GM19238 (cell line): ENCODE results near the gene AIG1.
"Not testable (repeated sequence)": the region's sequence is repeated elsewhere in the genome, so short reads cannot be mapped to it uniquely, and the experiment has no call there.

Experiments used
- DNase-seq: peaks from one replicate; pipeline ENCODE4 v3.0.0; 2011; ENCODE audit warnings: low spot score; ENCODE audit not compliant: insufficient read length

The AIG1 gene

GRCh38 chr6:143262859-143263258, 202.2 kb downstream of the AIG1 start:
- DNase-seq = no peak

DNA sequence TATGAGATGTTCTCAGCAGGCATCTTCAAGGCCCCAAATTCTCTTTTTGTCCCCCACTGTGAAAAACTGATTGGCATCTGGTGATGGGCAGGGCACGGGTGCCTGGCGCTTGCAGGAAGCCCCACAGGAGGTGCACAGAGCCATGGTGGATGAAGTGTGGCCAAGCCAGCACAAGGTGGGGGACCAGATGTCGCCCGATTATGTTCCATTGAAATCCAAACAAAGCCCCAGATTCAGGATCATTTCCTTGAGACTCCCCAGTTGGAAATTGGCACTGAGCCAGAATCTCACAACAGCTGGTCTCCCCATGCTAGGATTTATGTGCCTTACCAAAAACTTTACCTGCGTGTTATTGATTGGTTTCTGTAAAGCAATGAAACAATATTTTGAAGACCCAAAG, 203.7 kb downstream of the AIG1 start:
- DNase-seq = no peak

- no peak for DNase-seq
These were observed 204.5 kb downstream of the AIG1 start for GRCh38 chr6:143264986-143265764.

DNA sequence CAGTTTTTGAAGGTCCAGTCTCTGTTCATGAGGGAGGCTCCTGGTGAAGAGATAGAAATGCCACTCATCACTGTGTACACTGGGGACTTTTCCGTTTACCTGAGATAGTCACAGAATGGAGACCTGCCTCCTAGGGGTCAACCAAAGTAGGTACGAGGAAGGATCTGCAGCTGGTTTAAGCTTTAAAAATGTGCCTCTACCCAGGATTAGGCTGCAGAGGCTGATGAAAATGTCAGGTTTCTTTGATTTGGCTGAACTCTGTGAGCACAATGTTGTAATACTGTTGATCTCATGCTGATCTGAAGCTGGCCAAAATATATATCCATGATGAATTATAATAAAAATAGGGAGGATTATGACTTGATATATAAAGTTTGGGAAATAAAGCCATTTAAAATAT, 207.1 kb downstream of the AIG1 start:
- DNase-seq = no peak

GRCh38 chr6:143268439-143268838, 207.8 kb downstream of the AIG1 start:
- no peak for DNase-seq

GRCh38 chr6:143270026-143270425, 209.3 kb downstream of the AIG1 start:
- no peak for DNase-seq

DNA sequence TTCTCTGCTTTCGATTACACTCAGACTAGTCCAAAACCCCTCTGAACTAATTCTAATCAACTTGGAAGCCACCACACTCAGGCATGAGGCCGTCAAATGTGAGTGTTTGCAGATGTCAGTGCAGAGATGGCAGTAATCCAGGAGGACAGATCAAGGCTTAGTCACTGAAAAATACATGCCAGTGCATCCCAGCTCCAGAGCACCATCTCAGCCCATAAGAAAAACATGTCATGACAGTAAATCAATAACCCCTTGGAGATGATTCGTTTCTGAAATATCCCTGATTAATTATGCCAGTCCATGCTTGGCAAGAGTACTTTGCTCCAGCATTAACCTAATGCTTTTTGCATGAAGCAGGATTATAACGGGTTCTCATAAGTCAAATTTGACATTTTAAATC, 210.3 kb downstream of the AIG1 start:
- no peak for DNase-seq

DNA sequence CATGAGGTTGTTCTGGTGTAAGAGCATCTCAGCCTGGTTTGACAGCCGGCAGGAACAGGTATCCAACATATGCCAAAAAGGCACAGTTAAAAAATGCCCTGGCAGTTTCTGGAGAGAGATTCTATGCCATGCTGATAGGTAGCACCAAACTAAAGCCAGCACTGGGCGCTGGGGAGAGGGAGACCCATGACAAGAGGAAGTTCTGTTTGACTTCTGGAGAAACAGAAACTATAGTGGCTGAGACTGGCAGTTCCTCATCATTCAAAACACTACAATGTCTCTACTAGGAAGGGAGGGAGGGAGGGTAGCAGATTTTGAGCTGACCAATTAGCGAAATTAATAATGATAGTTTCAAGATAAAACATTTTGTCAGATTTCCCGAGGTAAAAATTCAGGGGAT, 215.7 kb downstream of the AIG1 start:
- DNase-seq = peak; percentile 30

GRCh38 chr6:143279385-143279784, 218.7 kb downstream of the AIG1 start:
- DNase-seq = no peak

DNA sequence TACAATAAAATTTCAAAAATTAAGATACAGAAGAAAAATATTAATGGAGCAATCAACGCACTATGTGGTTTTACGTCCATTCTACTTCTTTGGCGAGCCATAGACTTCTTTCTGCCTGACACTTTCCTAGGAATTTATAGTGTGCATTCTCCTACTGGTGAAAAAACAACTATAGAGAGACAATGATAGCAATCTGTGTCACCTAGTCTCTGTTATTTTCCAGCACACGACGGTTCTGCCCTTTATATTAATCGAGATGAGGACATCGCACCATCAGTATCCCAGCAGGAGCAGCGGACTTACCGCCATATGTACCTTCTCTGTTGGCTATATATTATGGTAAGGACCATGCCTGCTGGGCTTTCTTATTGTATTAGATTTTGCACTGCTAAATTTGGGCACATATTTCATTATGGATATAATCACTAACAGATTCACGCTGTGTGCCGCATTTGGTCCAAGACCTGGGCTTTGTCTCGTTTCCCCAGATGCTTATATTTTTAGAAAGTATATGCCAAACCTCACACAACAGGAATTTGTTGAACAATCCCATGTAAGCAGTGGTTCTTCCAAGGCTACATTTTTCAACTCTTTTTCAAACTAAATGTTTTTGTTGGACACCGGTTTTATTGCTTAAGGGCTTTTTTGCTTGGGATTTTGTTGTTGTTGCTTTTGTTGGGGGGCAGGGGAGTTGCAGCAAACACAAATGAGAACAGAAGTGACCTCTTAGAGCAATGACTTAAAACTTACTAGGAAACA, 223.4 kb downstream of the AIG1 start:
- DNase-seq = no peak

DNA sequence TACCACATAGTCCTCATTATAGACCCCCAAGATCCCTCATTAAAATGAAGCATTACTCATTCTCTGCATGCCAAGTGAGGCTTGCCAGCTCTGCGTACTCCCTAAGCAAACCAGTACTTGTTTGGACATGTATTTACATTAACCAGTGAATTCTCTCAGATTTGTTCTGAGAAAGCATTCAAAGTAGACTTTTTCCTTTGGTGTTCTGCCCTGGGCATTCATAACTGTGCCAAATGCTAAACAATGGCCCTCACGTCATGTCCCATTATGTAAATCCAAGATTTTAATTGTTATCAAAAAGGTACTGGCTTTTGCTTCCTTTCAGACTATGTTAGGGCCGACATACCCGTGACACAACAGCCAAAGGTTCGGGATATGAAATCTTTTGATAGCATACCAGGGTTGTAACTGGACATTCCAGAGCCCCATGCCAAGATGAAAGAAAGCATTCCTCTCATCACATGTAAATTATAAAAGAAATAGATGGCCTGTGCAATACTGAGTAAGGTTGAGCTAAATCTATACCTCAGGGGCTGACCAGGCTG, 225.6 kb downstream of the AIG1 start:
- DNase-seq = no peak

DNA sequence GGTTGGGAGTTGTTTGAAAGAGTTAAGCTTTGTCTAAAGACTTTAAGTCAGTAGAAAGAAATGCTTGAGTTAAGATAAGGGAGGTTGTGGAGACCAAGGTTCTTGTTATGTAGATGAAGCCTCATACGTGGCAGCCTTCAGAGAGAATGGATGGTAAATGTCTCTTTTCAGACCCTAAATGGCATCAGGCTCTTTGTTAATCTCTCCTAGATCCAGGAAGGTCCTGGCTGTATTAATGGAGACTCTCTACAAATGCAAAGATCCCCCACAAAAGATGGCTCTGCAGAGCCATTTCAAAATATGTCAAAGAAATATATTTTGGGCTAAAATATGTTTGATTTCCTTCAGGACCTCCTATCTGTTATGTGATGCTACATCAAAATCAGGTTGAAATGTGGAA, 228.2 kb downstream of the AIG1 start:
- DNase-seq = no peak

DNA sequence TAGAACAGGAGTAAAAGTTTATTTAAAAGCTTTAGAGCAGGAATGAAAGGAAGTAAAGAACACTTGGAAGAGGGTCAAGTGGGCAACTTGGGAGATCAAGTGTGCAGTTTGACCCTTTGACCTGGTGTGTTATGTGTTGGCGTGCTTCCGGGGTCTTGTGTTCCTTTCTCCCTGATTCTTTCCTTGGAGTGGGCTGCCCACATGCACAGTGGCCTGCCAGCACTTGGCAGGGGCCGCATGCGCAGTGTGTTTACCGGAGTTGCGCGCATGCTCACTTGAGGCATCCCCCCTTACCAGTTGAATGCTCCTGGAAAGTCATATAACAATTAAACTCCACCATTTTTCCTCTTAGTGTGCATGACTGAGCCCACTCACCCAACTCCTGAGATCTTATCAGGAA, 229.5 kb downstream of the AIG1 start:
- DNase-seq = no peak

DNA sequence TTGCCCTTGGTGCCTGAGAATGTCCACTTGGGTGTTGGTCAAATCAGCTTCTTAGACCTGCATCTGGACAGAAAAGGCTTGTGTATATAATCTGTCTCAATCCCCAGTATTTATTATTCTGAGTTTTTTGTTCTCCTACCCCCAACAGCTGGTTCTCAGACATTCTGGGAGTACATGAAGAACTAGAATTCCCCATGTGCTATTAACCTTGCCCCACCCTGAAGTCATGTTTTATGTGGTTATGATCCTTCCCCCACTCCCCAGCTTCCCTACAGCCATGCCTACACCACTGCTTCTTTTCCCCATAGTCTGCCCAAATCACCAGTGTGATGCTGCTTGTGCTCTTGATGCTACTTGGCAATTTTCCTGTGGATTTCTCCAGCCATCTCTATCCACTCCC, 232.8 kb downstream of the AIG1 start:
- no peak for DNase-seq

GRCh38 chr6:143294265-143294860, 233.7 kb downstream of the AIG1 start:
- DNase-seq = no peak

DNA sequence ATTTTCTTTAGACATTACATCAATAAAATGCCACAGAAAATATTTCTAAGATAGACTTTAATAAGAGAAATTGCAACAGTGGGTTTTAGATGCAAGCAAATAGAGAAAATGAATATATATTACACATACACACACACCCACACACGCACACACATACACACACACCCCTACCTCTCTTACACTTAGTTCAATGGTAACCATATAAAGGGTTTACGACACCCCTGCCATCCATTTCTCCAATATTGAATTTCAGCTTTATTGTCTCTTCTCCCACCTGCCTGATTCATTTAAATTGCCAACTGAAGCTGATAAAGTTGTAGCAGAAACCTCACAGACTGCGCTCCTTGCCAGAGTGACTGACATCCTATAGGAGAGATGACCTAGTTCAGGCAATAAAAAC, 235.2 kb downstream of the AIG1 start:
- DNase-seq = no peak

- no peak for DNase-seq
These were observed 237.4 kb downstream of the AIG1 start for GRCh38 chr6:143298071-143298470.

DNA sequence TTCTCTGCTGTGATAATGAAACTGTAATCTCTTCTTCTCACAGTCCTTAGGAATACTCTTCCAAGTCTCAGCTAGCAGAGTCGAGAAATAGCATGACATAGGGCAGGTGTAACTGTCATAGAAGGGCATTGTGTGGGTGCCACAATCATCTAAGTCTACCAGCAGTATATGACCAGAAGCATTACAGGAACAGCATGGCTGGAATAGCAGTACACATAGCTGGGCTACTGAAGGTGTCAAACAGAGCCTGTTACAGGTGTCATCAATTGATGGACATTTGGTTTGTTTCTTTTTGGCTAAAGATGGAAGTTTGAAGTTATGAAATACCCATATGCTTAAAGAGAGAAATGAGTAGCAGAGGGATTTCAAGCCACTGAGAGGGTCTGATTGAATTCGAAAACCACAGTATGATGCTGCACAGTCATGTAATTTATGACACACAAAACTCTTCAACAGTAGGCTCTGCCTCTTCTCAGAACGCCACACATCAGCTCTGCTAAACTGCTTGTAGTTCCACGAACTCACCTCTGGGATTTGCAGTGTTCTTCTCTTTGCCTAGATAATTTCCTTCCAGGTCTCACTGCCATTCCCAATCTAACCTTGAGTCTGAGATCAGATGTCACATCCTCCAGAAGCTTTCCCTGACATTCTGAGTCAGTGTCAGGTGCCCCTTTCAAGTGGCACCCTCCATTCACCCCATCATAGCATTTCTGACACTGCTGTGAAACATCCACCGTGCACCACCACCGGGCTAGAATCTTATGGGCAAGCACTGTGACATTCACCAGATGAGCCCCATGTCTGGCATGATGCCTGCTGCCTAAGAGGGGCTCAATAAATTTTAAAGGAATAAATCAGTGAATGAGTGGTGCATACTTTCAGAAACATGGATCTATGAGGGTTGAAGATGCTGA, 238.8 kb downstream of the AIG1 start:
- DNase-seq = no peak

GRCh38 chr6:143301188-143301587, 240.5 kb downstream of the AIG1 start:
- no peak for DNase-seq

DNA sequence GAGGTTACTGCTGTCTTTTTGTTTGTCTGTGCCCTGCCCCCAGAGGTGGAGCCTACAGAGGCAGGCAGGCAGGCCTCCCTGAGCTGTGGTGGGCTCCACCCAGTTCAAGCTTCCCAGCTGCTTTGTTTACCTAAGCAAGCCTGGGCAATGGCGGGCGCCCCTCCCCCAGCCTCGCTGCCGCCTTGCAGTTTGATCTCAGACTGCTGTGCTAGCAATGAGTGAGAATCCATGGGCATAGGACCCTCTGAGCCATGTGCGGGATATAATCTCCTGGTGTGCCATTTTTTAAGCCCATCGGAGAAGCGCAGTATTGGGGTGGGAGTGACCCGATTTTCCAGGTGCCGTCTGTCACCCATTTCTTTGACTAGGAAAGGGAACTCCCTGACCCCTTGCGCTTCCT, 247.1 kb downstream of the AIG1 start:
- DNase-seq = not testable (repeated sequence)

GRCh38 chr6:143313163-143313562, 252.5 kb downstream of the AIG1 start:
- DNase-seq = no peak
